Neuronal stem cell (in vitro differentiated cells): ENCODE results near the gene DCAF11.

ENCODE experiments used
- DNase-seq: peaks from one replicate; pipeline ENCODE4 v3.0.0-alpha.2; 2013; ENCODE audit warnings: low spot score
- H2AFZ ChIP-seq: one replicate; pipeline ENCODE4 v1.6.1; 2013; ENCODE audit warnings: mild to moderate bottlenecking, low read length, inconsistent platforms
- H2AK5ac ChIP-seq: 2 replicates; pipeline ENCODE4 v1.6.1; 2013; ENCODE audit warnings: low read depth, mild to moderate bottlenecking, inconsistent platforms, low read length, moderate library complexity, mixed read lengths
- H2BK120ac ChIP-seq: 2 replicates; pipeline ENCODE4 v1.6.1; 2013; ENCODE audit warnings: low read depth, mild to moderate bottlenecking, inconsistent platforms, low read length, moderate library complexity, mixed read lengths
- H2BK12ac ChIP-seq: one replicate; pipeline ENCODE4 v1.6.1; 2013; ENCODE audit warnings: low read length, inconsistent platforms
- H2BK15ac ChIP-seq: 2 replicates; pipeline ENCODE4 v1.6.1; 2013; ENCODE audit warnings: mild to moderate bottlenecking, low read length, inconsistent platforms, mixed read lengths
- H2BK5ac ChIP-seq: one replicate; pipeline ENCODE4 v1.6.1; 2013; ENCODE audit warnings: inconsistent platforms, mild to moderate bottlenecking, low read length, moderate library complexity
- H3K14ac ChIP-seq: one replicate; pipeline ENCODE4 v1.6.1; 2013; ENCODE audit warnings: low read length, inconsistent platforms
- H3K18ac ChIP-seq: 2 replicates; pipeline ENCODE4 v1.6.1; 2013; ENCODE audit warnings: low read length, inconsistent platforms
- H3K23ac ChIP-seq: 2 replicates; pipeline ENCODE4 v1.6.1; 2013; ENCODE audit warnings: low read depth, mild to moderate bottlenecking, mixed read lengths, low read length, inconsistent platforms; ENCODE audit not compliant: poor library complexity
- H3K27ac ChIP-seq: replicated peaks from 3 replicates; pipeline ENCODE4 v1.5.1; 2013; ENCODE audit warnings: low read length, inconsistent platforms
- H3K27me3 ChIP-seq, 3 experiments: 2 replicates each; pipeline ENCODE4 v1.6.1; 2013; ENCODE audit warnings: low read length in 3 of 3, mild to moderate bottlenecking in 2 of 3, inconsistent platforms in 1 of 3, low read depth in 1 of 3, mixed read lengths in 1 of 3, moderate library complexity in 1 of 3; ENCODE audit not compliant: control insufficient read depth in 3 of 3, insufficient read depth in 3 of 3
- H3K36me3 ChIP-seq, 2 donors: replicated peaks in 1 of 2; 2 replicates each; pipeline ENCODE4 v1.6.1; 2013; ENCODE audit warnings: low read length in 2 of 2; ENCODE audit not compliant: control insufficient read depth in 2 of 2, insufficient read depth in 2 of 2
- H3K4ac ChIP-seq: 2 replicates; pipeline ENCODE4 v1.6.1; 2013; ENCODE audit warnings: inconsistent platforms, mild to moderate bottlenecking, low read length, moderate library complexity
- H3K4me1 ChIP-seq, 2 donors: 1 replicate in 1 of 2; 2 replicates in 1 of 2; pipeline ENCODE4 v1.6.1; 2013; ENCODE audit warnings: low read length in 2 of 2, low read depth in 1 of 2; ENCODE audit not compliant: control insufficient read depth in 2 of 2, insufficient read depth in 1 of 2
- H3K4me2 ChIP-seq: one replicate; pipeline ENCODE4 v1.6.1; 2013; ENCODE audit warnings: mild to moderate bottlenecking, low read length, inconsistent platforms; ENCODE audit not compliant: insufficient read depth, poor library complexity, severe bottlenecking
- H3K4me3 ChIP-seq, 2 donors: 2 replicates each; pipeline ENCODE4 v1.5.1; 2013; ENCODE audit warnings: low read length in 2 of 2, mild to moderate bottlenecking in 2 of 2, inconsistent platforms in 1 of 2, moderate library complexity in 1 of 2
- H3K79me1 ChIP-seq: one replicate; pipeline ENCODE4 v1.6.1; 2013; ENCODE audit warnings: low read depth, mild to moderate bottlenecking, inconsistent platforms, low read length, moderate library complexity
- H3K9ac ChIP-seq: one replicate; pipeline ENCODE4 v1.6.1; 2013; ENCODE audit warnings: mild to moderate bottlenecking, low read depth, low read length, inconsistent platforms; ENCODE audit not compliant: poor library complexity
- H3K9me3 ChIP-seq, 2 donors: replicated peaks in 1 of 2; 2 replicates each; pipeline versions ENCODE3 to v1.6.1; 2013; ENCODE audit warnings: low read length in 2 of 2, mild to moderate bottlenecking in 2 of 2, inconsistent platforms in 1 of 2, low read depth in 1 of 2, mixed read lengths in 1 of 2, moderate library complexity in 1 of 2; ENCODE audit not compliant: control insufficient read depth in 2 of 2, insufficient read depth in 1 of 2
- H4K8ac ChIP-seq: one replicate; pipeline ENCODE4 v1.6.1; 2013; ENCODE audit warnings: low read depth, mild to moderate bottlenecking, inconsistent platforms, low read length, moderate library complexity
- H4K91ac ChIP-seq: one replicate; pipeline ENCODE4 v1.6.1; 2013; ENCODE audit warnings: low read length, low read depth, mild to moderate bottlenecking, inconsistent platforms; ENCODE audit not compliant: poor library complexity
- WGBS, 2 donors: extraction: QIAGEN DNeasy Blood & Tissue Kit; methylation state at CpG; one replicate each; pipeline ENCODE4 v1.1.7; 2013; ENCODE audit warnings: missing lambda C conversion rate in 2 of 2, mixed read lengths in 1 of 2; ENCODE audit not compliant: insufficient read length in 2 of 2, insufficient replicate concordance in 1 of 2; ENCODE audit errors: extremely low coverage in 2 of 2; 5-methylcytosine and 5-hydroxymethylcytosine counted together

DCAF11 gene

DNA sequence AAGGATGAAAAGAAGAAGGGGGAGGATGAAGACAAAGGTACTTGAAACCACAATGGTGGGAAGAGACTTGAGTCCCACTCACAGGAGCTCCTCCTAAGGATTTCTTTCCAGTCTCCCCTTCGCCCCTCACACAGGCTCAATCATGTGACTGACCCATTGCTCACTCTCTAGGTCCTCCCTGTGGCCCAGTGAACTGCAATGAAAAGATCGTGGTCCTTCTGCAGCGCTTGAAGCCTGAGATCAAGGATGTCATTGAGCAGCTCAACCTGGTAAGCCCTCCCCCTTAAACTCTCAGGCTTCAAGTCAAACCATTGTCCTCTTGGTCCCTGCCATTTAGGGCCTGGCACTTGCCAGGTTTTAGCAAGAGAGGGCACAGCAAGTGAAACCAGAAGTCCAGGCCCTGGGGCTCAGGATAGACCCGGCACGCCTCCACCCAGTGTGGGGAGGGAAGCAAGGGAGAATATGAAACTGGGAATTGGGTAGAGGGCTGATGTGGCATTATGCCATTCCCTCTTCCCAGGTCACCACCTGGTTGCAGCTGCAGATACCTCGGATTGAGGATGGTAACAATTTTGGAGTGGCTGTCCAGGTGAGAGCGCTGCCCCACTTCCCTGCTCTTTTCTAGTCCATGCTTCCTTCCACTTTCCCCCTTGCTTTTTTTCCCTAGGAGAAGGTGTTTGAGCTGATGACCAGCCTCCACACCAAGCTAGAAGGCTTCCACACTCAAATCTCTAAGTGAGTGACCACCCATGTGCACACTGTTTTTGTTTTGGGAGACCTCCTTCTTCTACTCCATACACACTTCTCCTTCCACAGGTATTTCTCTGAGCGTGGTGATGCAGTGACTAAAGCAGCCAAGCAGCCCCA lies 23.2 kb downstream of the DCAF11 start:
- Histone ChIP-seq H4K8ac (no peak overlapping the region), H3K4me1 (peaks cover 12 to 14% of the 10 kb centered on the region in 2 donors), H3K14ac (no peak overlapping the region), H4K91ac (no peak overlapping the region), H2BK120ac (no peak overlapping the region), H3K79me1 (peaks cover 7% of the 10 kb centered on the region), H3K9ac (no peak overlapping the region), H2AFZ (no peak overlapping the region), H3K4me2 (no peak overlapping the region), H3K4ac (no peak overlapping the region), H3K23ac (peak overlapping the region; percentile 85), H3K36me3 (peaks cover 20 to 35% of the 10 kb centered on the region in 2 donors), H3K9me3 (no peaks in the 10 kb centered on the region), H2BK5ac (no peak overlapping the region), H2BK15ac (no peak overlapping the region), H3K27ac (no peak overlapping the region), H2AK5ac (no peak overlapping the region), H3K4me3 (peak overlapping the region in 1 of 2 donors; percentile 87), H3K27me3 (no peaks in the 10 kb centered on the region), H3K18ac (no peak overlapping the region), H2BK12ac (no peak overlapping the region)
- DNase-seq: no peak
- no CpG with 5 or more reads among the region's 8 CpGs for WGBS, 2 donors

DNA sequence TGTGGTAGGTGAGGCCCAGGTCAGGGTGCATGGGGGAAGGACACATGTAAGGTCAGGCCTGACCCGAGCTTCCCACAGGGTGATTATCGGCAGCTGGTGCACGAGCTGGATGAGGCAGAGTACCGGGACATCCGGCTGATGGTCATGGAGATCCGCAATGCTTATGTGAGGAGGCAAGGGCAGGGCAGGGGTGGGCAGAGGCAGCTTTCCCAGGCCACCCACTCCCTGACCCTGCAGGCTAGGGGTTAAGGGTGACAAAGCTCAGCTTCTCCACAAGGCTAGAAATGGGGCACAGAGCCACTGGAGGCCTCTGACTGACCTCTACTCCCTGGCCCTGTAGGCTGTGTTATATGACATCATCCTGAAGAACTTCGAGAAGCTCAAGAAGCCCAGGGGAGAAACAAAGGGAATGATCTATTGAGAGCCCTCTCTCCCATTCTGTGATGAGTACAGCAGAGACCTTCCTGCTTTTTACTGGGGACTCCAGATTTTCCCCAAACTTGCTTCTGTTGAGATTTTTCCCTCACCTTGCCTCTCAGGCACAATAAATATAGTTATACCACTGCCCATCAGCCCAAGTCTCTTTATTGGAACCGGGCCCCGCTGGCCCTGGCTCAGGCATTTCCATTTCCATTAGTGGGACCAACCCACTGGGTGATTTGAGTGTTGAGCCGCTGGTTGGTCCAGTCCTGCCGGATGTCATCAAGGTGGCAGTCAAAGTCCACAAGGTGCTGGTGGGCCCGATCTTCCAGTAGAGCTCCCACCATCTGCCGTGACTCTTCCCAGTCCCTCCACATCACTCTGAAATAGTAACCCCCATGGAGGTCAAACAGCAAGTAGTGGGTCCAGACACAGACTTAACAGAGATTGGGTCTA lies 24.1 kb downstream of the DCAF11 start:
- H2BK120ac ChIP-seq: no peak overlapping the region
- H2BK12ac ChIP-seq: no peak overlapping the region
- H2BK5ac ChIP-seq: no peak overlapping the region
- peak overlapping the region; percentile 85 for H3K23ac ChIP-seq
- no peak overlapping the region for H3K4me2 ChIP-seq
- H3K4me1 ChIP-seq: peaks cover 12 to 14% of the 10 kb centered on the region in 2 donors
- no peak overlapping the region for H3K18ac ChIP-seq
- H3K14ac ChIP-seq: no peak overlapping the region
- peak overlapping the region; percentile 84 for H4K8ac ChIP-seq
- H3K4ac ChIP-seq: no peak overlapping the region
- H3K4me3 ChIP-seq: peak overlapping the region in 1 of 2 donors; percentile 11
- H3K36me3 ChIP-seq: peaks cover 21 to 44% of the 10 kb centered on the region in 2 donors
- no peak overlapping the region for H3K9ac ChIP-seq
- no peaks in the 10 kb centered on the region for H3K9me3 ChIP-seq
- H3K79me1 ChIP-seq: peaks cover 7% of the 10 kb centered on the region
- no peaks in the 10 kb centered on the region for H3K27me3 ChIP-seq
- H2AK5ac ChIP-seq: no peak overlapping the region
- WGBS, 2 donors: no CpG with 5 or more reads among the region's 13 CpGs
- H4K91ac ChIP-seq: no peak overlapping the region
- H2AFZ ChIP-seq: no peak overlapping the region
- DNase-seq: no peak
- H3K27ac ChIP-seq: no peak overlapping the region
- H2BK15ac ChIP-seq: no peak overlapping the region

DNA sequence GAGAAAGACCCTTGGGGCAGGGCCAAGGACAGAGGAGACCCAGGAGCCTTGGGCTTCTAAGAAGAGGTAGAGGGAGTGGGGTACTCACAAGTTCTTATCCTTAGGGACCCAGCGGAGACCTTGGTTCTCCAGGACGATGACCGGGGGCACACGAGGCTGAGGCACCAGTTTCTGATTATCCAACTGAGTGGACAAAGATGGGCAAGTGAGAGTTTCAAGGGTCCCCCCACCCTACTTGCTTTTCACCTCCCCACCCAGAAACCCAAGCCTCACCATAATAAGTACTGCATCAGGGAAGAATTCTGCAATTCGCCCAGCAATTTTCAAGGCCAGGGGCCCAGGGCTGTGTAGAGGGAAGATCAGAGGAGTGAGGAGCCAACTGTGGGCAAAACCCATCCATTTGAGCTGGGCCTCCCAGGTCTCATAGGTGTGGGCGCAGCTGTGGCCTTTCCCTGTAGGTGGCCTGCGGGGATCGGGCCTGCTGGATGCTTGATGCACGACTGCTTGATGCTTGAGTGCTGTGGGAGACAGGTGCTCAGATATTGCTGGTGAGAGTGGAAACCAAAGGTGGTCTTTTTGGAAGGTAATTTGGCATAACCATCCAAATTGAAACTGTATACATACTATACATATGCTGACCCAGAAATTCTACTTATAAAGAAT lies 24.8 kb downstream of the DCAF11 start:
- no peaks in the 10 kb centered on the region for H3K27me3 ChIP-seq
- H2BK12ac ChIP-seq: no peak overlapping the region
- no peak overlapping the region for H2BK120ac ChIP-seq
- H2BK15ac ChIP-seq: no peak overlapping the region
- H3K23ac ChIP-seq: no peak overlapping the region
- no peak overlapping the region for H4K8ac ChIP-seq
- H3K18ac ChIP-seq: no peak overlapping the region
- H3K36me3 ChIP-seq: peaks cover 25 to 51% of the 10 kb centered on the region in 2 donors
- WGBS, 2 donors: no CpG with 5 or more reads among the region's 9 CpGs
- H3K9me3 ChIP-seq: no peaks in the 10 kb centered on the region
- H3K27ac ChIP-seq: no peak overlapping the region
- no peak overlapping the region for H2AK5ac ChIP-seq
- H4K91ac ChIP-seq: no peak overlapping the region
- no peak for DNase-seq
- no peak overlapping the region for H3K14ac ChIP-seq
- H3K4me1 ChIP-seq: peaks cover 12 to 14% of the 10 kb centered on the region in 2 donors
- H3K79me1 ChIP-seq: peaks cover 7% of the 10 kb centered on the region
- H3K4me3 ChIP-seq: peak overlapping the region in 1 of 2 donors; percentile 11
- no peak overlapping the region for H3K4me2 ChIP-seq
- no peak overlapping the region for H2AFZ ChIP-seq
- no peak overlapping the region for H3K4ac ChIP-seq
- H2BK5ac ChIP-seq: no peak overlapping the region
- H3K9ac ChIP-seq: no peak overlapping the region
